Muscle layer of colon (tissue), 2 donors: ENCODE results near the gene GNB5.

Experiments used
- H3K27ac ChIP-seq: one replicate; pipeline ENCODE4 v1.7.0; 2013; ENCODE audit warnings: low read depth, mild to moderate bottlenecking, low read length, moderate library complexity
- H3K27me3 ChIP-seq, 2 donors: one replicate each; pipeline ENCODE4 v1.7.0; 2013; ENCODE audit warnings: low read length in 2 of 2, mild to moderate bottlenecking in 2 of 2; ENCODE audit not compliant: insufficient read depth in 2 of 2, control insufficient read depth in 1 of 2
- H3K36me3 ChIP-seq: one replicate; pipeline ENCODE4 v1.7.0; 2013; ENCODE audit warnings: mild to moderate bottlenecking, low read length; ENCODE audit not compliant: insufficient read depth
- H3K4me1 ChIP-seq: one replicate; pipeline ENCODE4 v1.7.0; 2013; ENCODE audit warnings: mild to moderate bottlenecking, low read length; ENCODE audit not compliant: insufficient read depth
- H3K4me3 ChIP-seq, 2 donors: one replicate each; pipeline ENCODE4 v1.7.0; 2013; ENCODE audit warnings: low read length in 2 of 2, low read depth in 1 of 2, mild to moderate bottlenecking in 1 of 2, moderate library complexity in 1 of 2
- H3K9ac ChIP-seq: one replicate; pipeline ENCODE4 v1.7.0; 2013; ENCODE audit warnings: low read length
- H3K9me3 ChIP-seq: one replicate; pipeline ENCODE4 v1.7.0; 2013; ENCODE audit warnings: mild to moderate bottlenecking, low read length
- donor health status: abdominal sarcoma.
- donor health status: Adenocarcinoma of cecum.

The GNB5 gene

DNA sequence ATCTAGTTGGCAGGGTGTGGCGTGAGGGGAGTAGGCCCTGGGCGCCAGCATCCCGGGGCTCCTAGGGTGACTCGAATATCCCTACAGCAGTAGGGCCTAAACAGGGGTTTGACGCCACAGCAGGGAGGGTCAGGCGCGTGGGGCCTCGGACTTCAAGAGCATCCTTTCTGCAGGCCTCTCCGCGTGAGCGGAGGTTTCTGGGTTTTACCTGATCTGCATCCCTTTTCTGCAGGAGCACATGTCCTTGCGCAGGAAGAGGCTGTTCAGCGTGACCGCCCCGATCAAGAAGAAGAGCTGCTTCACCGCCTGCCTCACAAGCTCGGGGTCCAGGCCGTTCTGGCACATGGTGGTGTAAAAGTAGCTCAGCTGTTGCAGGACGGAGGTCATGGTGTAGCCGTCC, 13.5 kb upstream of the GNB5 start:
- H3K4me3 ChIP-seq: no peak overlapping the region
- no peak overlapping the region for H3K27ac ChIP-seq
- no peak overlapping the region for H3K9ac ChIP-seq
- H3K27me3 ChIP-seq: no peaks in the 10 kb centered on the region
- no peaks in the 10 kb centered on the region for H3K4me1 ChIP-seq
- H3K36me3 ChIP-seq: no peaks in the 10 kb centered on the region
- no peaks in the 10 kb centered on the region for H3K9me3 ChIP-seq

DNA sequence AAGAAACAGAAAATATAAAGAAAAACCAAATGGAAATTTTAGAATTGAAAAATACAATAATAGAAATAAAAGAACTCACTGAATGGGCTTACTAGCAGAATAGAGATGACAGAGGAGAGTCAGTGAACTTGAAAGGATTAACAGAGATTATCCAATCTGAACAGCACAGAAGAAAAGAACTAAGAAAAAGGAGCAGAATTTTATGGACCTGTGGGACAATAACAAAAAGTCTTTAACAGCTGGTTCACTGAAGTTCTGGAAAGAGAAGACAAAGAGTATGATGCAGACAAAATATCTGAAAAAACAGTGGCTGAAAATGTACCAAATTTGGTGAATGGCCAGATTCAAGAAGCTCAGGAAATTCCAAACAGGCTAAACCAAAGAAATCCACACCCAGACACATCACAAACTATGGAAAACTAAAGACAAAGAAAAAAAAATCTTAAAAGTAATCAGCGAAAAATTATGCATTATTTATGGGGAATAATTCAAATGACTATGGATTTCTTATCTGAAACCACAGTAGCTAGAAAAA, 9.7 kb upstream of the GNB5 start:
- Histone ChIP-seq H3K9ac (no peak overlapping the region), H3K27ac (no peak overlapping the region), H3K9me3 (no peaks in the 10 kb centered on the region), H3K4me1 (no peaks in the 10 kb centered on the region), H3K36me3 (no peaks in the 10 kb centered on the region), H3K4me3 (no peak overlapping the region), H3K27me3 (no peaks in the 10 kb centered on the region)

DNA sequence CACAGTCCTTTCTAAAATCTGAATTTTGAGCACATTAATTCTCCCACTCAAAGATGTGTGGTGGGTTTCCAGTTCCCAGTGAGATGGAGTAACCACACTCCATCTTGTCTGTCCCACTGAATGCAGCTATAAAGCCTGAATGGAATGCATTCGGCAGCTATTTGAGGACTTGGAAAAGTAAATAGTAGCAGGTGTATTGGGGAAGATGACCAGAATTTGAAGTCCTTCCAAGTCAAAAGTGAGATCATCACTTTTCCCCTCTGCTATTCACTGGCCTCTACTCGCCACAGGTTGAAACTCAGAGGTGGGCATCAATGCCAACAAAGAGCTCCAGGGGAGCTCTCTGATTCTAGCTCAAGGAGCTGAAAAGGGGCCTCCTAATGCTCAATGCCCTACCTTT, 8.1 kb upstream of the GNB5 start:
- Histone ChIP-seq H3K36me3 (no peaks in the 10 kb centered on the region), H3K4me3 (no peak overlapping the region), H3K4me1 (no peaks in the 10 kb centered on the region), H3K27me3 (no peaks in the 10 kb centered on the region), H3K9me3 (no peaks in the 10 kb centered on the region), H3K27ac (no peak overlapping the region), H3K9ac (no peak overlapping the region)

DNA sequence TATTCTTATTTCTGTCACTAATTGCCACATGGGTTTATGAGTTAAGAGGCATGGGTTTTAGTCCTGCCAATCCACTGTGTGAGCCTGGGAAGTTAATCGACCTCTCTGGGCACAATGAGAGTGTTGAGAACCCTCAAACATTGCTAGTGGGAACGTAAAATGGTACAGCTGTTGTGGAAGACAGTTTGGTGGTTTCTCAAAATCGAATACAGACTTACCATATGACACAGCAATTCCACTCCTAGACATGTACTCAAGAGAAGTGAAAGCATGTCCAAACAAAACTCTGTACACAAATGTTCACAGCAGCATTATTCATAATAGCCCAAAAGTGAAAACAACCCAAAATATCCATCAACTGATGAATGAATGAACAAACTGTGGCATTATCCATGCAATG, 5.7 kb upstream of the GNB5 start:
- no peaks in the 10 kb centered on the region for H3K4me1 ChIP-seq
- H3K27me3 ChIP-seq: no peaks in the 10 kb centered on the region
- H3K4me3 ChIP-seq: no peak overlapping the region
- H3K9me3 ChIP-seq: no peaks in the 10 kb centered on the region
- no peak overlapping the region for H3K9ac ChIP-seq
- H3K36me3 ChIP-seq: no peaks in the 10 kb centered on the region
- H3K27ac ChIP-seq: no peak overlapping the region

DNA sequence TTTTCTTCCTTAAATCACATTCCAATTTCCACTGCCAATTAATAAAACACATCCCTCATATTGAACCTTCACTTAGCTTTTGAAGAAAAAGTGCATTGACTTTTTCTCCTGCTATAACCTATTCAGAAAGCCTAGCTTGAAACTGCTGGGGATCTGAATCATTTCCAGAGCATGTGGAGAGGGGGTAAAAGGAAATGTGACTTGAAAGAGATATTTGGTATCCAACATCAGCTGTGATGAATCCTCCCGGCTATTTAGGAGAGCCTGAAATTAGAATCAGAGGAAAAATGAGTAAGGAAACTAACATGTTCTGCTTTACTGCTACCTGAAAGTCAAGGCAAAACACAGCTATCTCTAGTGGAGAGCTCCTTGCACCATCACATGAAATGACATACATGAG, 2.6 kb upstream of the GNB5 start:
- no peak overlapping the region for H3K9ac ChIP-seq
- H3K9me3 ChIP-seq: no peaks in the 10 kb centered on the region
- no peaks in the 10 kb centered on the region for H3K27me3 ChIP-seq

DNA sequence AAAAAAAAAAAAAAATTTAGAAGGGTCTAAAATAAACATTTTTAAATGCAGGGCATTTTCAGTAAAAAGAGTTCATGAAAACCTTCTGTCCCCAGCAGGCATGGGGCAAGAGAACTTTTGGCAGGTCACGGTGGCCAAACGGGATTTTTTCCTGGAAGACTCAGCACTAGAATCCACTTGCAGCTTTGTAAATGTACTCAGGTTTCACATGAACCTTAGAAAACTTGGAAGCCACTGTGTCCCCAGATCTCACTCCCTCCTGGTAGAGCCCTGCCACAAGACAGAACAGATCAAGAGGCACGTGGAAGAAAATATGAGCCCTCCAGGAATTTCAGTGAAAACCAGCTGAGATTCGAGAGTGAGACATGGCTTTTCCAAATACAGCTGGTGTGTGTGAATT, 2.1 kb upstream of the GNB5 start:
- H3K27ac ChIP-seq: no peak overlapping the region
- H3K9me3 ChIP-seq: no peaks in the 10 kb centered on the region
- no peaks in the 10 kb centered on the region for H3K27me3 ChIP-seq
- no peaks in the 10 kb centered on the region for H3K36me3 ChIP-seq
- no peak overlapping the region for H3K4me3 ChIP-seq
- H3K9ac ChIP-seq: no peak overlapping the region
- H3K4me1 ChIP-seq: no peaks in the 10 kb centered on the region

More for the DNA sequence above, 2.6 kb upstream of the GNB5 start:
- Histone ChIP-seq H3K36me3 (no peaks in the 10 kb centered on the region), H3K4me3 (no peak overlapping the region), H3K4me1 (no peaks in the 10 kb centered on the region), H3K27ac (no peak overlapping the region)

DNA sequence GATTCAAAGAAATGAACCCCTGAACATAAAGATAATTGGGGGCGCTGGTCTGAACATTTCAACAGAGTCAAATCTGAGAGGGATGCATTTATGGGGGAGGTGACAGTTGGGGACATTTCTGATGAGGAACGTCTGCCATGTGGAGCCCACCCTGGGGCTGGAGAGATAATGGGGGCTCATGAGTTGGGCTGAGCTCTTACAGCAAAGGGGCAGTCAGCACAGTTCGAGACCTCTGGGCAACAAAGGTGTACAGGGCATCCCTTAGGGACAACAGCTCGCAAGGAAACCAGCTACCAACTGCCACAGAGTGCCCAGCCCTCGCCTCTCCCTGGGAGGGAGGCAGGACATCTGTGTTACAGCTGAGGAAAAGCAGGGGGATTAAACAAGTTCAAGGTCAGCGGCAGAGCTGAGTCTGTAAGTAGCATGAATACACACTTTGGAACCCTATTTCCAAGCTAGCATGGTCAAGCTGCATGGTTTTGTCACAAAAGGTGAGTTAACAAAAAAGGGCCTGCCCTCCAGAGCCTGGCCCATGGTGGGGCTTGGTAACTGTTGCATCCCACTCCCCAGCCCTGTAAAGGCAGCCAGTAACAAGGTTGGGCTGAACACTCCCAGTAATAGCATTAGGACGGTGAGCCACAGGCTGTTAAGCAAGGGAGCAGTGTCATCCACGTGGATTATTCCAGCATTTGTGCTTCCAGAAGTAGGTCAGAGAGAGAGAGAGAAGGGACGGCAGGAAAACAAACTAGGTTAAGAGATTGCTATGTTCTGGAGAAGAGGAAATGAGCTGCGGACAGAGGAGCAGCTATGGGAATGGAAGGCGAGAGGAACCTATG, 4.3 kb downstream of the GNB5 start:
- H3K4me3 ChIP-seq: no peak overlapping the region
- no peaks in the 10 kb centered on the region for H3K27me3 ChIP-seq
- H3K9ac ChIP-seq: no peak overlapping the region
- no peak overlapping the region for H3K27ac ChIP-seq
- no peaks in the 10 kb centered on the region for H3K4me1 ChIP-seq
- no peaks in the 10 kb centered on the region for H3K9me3 ChIP-seq
- H3K36me3 ChIP-seq: no peaks in the 10 kb centered on the region

DNA sequence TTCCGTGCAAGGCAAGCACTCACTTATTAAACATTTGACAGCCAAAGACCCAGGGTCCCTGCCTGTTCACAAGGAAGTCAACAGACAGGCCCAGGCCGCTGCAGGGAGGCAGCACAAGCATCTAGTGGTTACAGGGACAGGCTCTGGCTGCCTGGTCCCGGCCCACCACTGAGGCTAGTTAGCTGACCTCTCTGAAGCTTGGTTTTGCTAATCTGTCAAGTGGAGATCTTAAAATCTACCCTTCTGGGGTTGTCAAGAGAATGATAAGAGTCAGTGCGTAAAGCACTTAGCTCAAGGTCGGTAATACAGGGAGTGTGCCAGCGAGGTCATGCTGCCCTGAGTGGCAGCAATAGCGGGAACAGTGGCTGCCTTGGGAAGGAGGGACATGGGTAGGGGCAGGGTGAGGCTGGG, 6.0 kb downstream of the GNB5 start:
- no peaks in the 10 kb centered on the region for H3K9me3 ChIP-seq
- H3K27ac ChIP-seq: no peak overlapping the region
- H3K27me3 ChIP-seq: no peaks in the 10 kb centered on the region
- H3K36me3 ChIP-seq: no peaks in the 10 kb centered on the region
- H3K4me1 ChIP-seq: peaks cover 7% of the 10 kb centered on the region
- no peak overlapping the region for H3K9ac ChIP-seq
- H3K4me3 ChIP-seq: no peak overlapping the region

DNA sequence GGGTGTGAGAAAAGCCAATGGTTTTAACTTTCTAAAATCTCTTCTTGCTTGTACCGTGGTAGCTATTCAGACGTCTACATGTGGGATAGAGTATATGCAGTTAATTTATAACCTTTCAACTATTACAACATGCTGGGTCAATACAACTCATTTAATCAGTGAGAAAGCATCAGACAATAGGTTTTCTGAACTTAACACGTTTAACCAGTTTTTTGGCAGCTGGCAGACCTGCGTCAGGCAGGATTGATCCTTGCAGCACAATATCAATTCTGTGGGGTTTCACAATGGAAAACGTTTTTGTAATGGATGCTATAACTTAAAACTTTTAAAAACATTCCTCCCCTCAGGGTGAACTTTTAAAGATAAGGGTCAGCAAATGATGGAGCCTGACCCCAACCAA, 6.5 kb downstream of the GNB5 start:
- H3K27ac ChIP-seq: no peak overlapping the region
- no peaks in the 10 kb centered on the region for H3K36me3 ChIP-seq
- H3K4me3 ChIP-seq: no peak overlapping the region
- H3K4me1 ChIP-seq: peaks cover 7% of the 10 kb centered on the region
- no peaks in the 10 kb centered on the region for H3K9me3 ChIP-seq
- no peaks in the 10 kb centered on the region for H3K27me3 ChIP-seq
- no peak overlapping the region for H3K9ac ChIP-seq

DNA sequence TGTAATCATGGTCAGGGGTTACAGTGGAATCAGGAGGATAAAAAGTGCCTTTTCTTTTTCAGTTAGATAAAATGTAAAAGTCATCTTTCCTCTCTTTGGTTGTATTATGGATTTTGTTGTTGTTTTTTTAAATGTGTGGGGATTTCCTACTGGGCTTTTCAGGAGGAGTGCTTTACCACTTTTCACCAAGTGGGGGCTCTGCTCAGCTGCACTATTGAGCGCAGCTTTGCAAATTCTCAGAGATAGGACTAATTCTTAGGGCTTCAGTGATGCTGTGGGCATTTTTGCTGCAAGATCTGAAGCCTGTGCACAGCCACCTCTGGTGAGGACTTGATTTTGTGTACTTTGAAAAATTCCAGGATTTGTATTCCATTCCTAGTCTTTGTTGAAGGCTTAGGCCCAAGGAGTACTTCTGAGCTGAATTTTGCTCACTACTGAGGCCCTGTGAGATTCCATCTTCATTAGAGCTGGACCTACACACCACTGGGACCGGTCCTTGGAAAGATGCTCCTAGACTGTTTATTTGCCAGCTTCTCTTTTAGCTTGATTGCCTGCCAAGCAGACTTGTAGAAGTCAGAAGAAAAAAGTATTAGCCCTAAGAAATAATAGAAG, 7.5 kb downstream of the GNB5 start:
- Histone ChIP-seq H3K27me3 (no peaks in the 10 kb centered on the region), H3K4me3 (no peak overlapping the region), H3K9ac (no peak overlapping the region), H3K27ac (no peak overlapping the region), H3K36me3 (no peaks in the 10 kb centered on the region), H3K9me3 (no peaks in the 10 kb centered on the region), H3K4me1 (peaks cover 10% of the 10 kb centered on the region)

DNA sequence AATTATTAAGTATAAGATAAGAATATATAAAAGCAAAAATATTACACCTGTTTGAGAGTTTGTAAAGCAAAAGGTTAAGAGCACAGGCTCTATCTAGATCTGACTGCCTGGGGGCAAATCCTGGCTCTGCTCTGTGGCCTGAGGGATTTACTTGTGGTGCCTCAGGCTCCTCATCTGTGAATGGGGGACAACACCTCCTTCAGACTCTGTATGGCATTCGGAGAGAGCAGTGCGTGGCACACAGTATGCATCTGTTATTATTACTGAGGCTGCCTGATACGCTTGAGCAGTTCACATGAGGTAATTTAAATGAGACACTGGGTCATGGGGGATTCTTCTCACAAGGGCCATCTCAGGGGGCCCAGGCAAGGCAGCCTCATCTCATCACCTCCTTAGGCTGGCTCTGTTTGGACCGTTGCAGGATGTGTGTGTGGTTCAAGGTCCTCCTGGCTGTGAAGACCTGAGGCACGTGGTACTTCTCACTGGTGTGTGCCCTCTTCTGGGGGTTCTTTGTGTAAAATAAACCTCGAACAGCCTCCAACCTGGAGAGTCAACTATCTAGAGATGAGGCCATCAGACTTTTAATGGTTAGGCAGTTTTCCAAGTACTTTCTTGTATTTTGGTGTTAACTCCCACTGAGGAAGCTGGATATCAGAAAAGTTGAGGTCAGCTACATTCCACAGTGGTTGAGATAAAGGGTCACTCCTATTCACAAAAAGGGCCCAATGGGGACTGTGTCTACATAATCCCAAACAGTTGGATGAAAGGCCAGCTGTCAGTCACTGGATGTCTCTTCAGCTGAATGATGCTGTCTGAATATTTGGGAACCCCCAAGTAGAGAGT, 9.0 kb downstream of the GNB5 start:
- no peak overlapping the region for H3K9ac ChIP-seq
- H3K36me3 ChIP-seq: no peaks in the 10 kb centered on the region
- no peak overlapping the region for H3K27ac ChIP-seq
- no peaks in the 10 kb centered on the region for H3K27me3 ChIP-seq
- H3K4me3 ChIP-seq: no peak overlapping the region
- no peaks in the 10 kb centered on the region for H3K9me3 ChIP-seq
- H3K4me1 ChIP-seq: peaks cover 17% of the 10 kb centered on the region
